ENCODE data around the gene APBA3.

The APBA3 gene

GRCh38 chr19:3771906-3772455, 10.5 kb upstream of the APBA3 start, which contains the start of gene RAX2:
Gene RAX2, minus strand, starts transcription at chr19:3772228. Its CDS starts 486 bp downstream, at chr19:3771742.
- DNase-seq (ENCODE audit: low read depth) = no peak
- H3K4me3 ChIP-seq (ENCODE audit: low read depth, low read length) = no peak within 1 kb of the TSS
- TF ChIP-seq CTCF (IDR thresholded peaks at IDR 0.05; ENCODE audit: low read depth, low read length) (no peak), POLR2A (IDR thresholded peaks at IDR 0.05; ENCODE audit: extremely low read depth, insufficient read length) (no peak), MAX (IDR thresholded peaks at IDR 0.05; ENCODE audit: low read depth, low read length) (no peak), MYC (IDR thresholded peaks at IDR 0.05; ENCODE audit: low read depth, low read length) (no peak)

GRCh38 chr19:3771000-3771905, 9.8 kb upstream of the APBA3 start:
- TF ChIP-seq POLR2A (IDR thresholded peaks at IDR 0.05; ENCODE audit: extremely low read depth, insufficient read length) (no peak), MAX (IDR thresholded peaks at IDR 0.05; ENCODE audit: low read depth, low read length) (no peak), CTCF (IDR thresholded peaks at IDR 0.05; ENCODE audit: low read depth, low read length) (no peak), MYC (IDR thresholded peaks at IDR 0.05; ENCODE audit: low read depth, low read length) (no peak)
- no peak overlapping the region for H3K4me3 ChIP-seq (ENCODE audit: low read depth, low read length)
- no peak for DNase-seq (ENCODE audit: low read depth)

- no peak for DNase-seq (ENCODE audit: low read depth)
- no peak overlapping the region for H3K4me3 ChIP-seq (ENCODE audit: low read depth, low read length)
- no peak for TF ChIP-seq MAX (IDR thresholded peaks at IDR 0.05; ENCODE audit: low read depth, low read length)
- TF ChIP-seq MYC (IDR thresholded peaks at IDR 0.05; ENCODE audit: low read depth, low read length) = no peak
- no peak for TF ChIP-seq CTCF (IDR thresholded peaks at IDR 0.05; ENCODE audit: low read depth, low read length)
- no peak for TF ChIP-seq POLR2A (IDR thresholded peaks at IDR 0.05; ENCODE audit: extremely low read depth, insufficient read length)
Measured at GRCh38 chr19:3770136-3770999, 8.9 kb upstream of the APBA3 start.

- TF ChIP-seq MAX (IDR thresholded peaks at IDR 0.05; ENCODE audit: low read depth, low read length) (no peak), CTCF (IDR thresholded peaks at IDR 0.05; ENCODE audit: low read depth, low read length) (no peak), MYC (IDR thresholded peaks at IDR 0.05; ENCODE audit: low read depth, low read length) (no peak), POLR2A (IDR thresholded peaks at IDR 0.05; ENCODE audit: extremely low read depth, insufficient read length) (no peak)
- no peak overlapping the region for H3K4me3 ChIP-seq (ENCODE audit: low read depth, low read length)
- DNase-seq (ENCODE audit: low read depth) = no peak
Measured at GRCh38 chr19:3769494-3769893, 8.0 kb upstream of the APBA3 start.

- TF ChIP-seq MYC (IDR thresholded peaks at IDR 0.05; ENCODE audit: low read depth, low read length) = no peak
- TF ChIP-seq MAX (IDR thresholded peaks at IDR 0.05; ENCODE audit: low read depth, low read length) = no peak
- TF ChIP-seq CTCF (IDR thresholded peaks at IDR 0.05; ENCODE audit: low read depth, low read length) = no peak
- no peak for TF ChIP-seq POLR2A (IDR thresholded peaks at IDR 0.05; ENCODE audit: extremely low read depth, insufficient read length)
- DNase-seq (ENCODE audit: low read depth) = no peak
Measured at GRCh38 chr19:3768748-3769099, 7.2 kb upstream of the APBA3 start.

More at GRCh38 chr19:3768748-3769099, 7.2 kb upstream of the APBA3 start:
- H3K4me3 ChIP-seq (ENCODE audit: low read depth, low read length) = no peak overlapping the region

Data from NB4 (cell line).